HL-60 (cell line): ENCODE measurements around the gene MACROD2.

ENCODE experiments used
- POLR2AphosphoS5 ChIP-seq: IDR thresholded peaks from 2 replicates; pipeline ENCODE4 v1.6.1; 2012; ENCODE audit warnings: low read depth
- TF ChIP-seq, protein P1 (sequence below): IDR thresholded peaks from one replicate; pipeline ENCODE4 v1.5.1; 2011; ENCODE audit warnings: low read length, control low read depth, inconsistent platforms; ENCODE audit not compliant: insufficient read depth

GRCh38 chr20:16078172-16078898, 2083.0 kb downstream of the MACROD2 start:
- no peak for TF ChIP-seq POLR2AphosphoS5
- TF ChIP-seq, protein P1, sequence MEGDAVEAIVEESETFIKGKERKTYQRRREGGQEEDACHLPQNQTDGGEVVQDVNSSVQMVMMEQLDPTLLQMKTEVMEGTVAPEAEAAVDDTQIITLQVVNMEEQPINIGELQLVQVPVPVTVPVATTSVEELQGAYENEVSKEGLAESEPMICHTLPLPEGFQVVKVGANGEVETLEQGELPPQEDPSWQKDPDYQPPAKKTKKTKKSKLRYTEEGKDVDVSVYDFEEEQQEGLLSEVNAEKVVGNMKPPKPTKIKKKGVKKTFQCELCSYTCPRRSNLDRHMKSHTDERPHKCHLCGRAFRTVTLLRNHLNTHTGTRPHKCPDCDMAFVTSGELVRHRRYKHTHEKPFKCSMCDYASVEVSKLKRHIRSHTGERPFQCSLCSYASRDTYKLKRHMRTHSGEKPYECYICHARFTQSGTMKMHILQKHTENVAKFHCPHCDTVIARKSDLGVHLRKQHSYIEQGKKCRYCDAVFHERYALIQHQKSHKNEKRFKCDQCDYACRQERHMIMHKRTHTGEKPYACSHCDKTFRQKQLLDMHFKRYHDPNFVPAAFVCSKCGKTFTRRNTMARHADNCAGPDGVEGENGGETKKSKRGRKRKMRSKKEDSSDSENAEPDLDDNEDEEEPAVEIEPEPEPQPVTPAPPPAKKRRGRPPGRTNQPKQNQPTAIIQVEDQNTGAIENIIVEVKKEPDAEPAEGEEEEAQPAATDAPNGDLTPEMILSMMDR = no peak
